ENCODE data around the gene HYAL1.

HYAL1 gene

DNA sequence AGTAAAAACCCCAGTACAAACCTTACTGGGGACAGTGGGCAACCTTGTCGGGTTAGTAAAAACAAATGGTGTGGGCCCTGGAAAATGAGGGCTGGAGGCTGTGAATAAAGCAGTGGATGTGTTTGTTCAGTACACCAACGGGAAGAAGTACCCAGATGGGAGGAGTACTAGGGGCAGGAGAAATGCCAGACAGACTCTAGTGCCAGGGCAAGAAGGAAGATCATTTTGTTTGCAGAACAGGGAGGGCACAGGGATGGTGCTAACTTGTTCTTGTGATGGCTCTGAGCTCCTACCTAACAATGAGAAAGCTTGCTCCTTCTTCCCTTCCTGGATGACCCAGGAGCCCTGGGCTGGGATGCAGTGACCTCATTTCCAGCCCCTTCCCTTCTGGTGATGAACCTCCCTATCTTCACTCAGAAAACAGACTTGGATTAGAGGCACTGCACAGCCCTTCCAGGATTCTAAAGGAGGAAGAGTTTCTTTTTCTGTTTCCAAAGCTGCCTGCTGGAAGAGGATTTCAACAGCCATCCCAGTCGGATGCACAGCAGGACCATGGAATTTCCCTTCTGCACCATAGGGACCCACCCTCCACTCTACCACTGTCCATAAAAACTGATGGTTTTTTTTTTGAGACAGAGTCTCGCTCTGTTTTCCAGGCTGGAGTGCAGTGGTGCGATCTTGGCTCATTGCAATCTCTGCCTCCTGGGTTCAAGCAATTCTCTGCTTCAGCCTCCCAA is 31.1 kb upstream of the HYAL1 start:
- DNase-seq (ENCODE audit: low spot score) = no peak

DNA sequence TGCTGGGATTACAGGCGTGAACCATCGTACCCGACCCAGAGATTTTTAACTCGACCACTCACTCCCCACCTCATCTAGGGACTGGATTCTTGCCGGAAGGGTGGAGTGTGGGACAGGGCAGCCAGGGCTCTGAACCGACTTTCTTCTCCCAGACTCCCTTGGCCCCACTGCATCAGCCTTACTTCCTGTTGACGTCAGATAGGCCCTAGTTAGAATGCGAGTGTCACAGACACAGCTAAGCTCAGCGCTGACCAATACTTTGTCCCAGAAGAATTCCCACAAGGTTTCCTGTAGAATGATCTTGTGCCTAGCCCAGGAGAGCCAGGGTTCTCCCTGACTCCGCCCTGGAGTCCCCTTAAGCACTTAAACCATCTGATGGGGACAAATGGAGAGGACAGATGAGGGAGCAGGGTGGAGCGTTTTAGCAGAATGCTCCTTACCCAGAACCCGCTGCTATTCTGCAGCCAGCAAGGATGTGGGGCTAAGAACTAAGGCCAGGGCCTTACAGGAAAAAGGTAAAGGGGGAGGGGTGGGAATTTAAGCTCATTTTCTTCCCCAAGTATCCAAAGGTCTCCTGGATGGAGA is 30.5 kb upstream of the HYAL1 start:
- DNase-seq (ENCODE audit: low spot score) = no peak

DNA sequence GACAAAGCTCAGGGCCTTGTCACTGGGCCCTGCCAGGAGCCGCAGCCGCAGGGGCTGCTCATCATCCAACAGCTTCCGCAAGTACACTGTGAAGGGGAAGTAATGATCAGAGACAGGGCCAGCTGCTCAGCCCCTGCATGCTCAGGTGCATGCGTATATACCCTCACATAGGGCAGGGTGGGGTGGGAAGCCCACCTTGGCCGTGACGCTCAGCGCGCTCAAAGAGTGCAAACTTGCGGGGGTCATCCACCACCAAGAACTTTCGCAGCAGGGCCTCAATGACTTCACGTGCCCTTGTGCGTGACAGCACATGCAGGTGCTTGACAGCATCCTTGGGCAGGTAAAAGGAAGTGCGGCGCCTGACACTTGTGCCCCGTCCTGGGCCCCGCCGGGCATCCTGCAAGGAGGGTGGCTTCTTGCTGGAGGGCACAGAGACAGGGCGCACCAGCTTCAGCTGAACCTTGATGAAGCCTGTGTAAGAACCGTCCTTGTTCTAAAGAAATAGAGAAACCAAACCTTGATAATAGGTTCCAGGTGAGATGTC is 28.1 kb upstream of the HYAL1 start:
- DNase-seq (ENCODE audit: low spot score) = no peak

DNA sequence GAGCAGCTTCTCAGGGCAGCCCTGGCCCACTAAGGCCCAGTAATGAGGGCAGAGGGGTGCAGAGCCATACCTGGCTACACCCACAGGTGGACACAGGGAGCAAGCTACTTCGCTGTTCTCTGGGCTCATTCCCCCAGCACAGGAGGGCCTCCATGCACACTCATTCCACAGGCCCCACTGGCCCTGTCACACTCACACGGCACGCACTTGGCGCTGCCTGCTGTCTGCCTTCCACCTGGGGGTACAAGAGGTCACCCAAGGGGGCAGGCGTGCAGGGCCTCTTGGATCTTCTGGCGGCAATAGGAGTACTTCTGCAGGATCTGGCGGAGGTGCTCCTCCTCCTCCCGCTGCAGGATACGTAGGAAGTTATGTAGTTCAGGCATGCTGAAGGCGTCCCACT is 27.0 kb upstream of the HYAL1 start:
- DNase-seq (ENCODE audit: low spot score) = no peak

GRCh38 chr3:50327943-50328691 is 24.7 kb upstream of the HYAL1 start, which contains the start of gene TUSC2:
Gene TUSC2, minus strand, starts transcription at chr3:50328223. Its CDS starts 124 bp downstream, at chr3:50328099.
- peak; percentile 95 for DNase-seq (ENCODE audit: low spot score)

GRCh38 chr3:50327129-50327528 is 23.8 kb upstream of the HYAL1 start:
- no peak for DNase-seq (ENCODE audit: low spot score)

- DNase-seq (ENCODE audit: low spot score) = no peak
Observed at GRCh38 chr3:50326182-50326541, 22.8 kb upstream of the HYAL1 start.

DNA sequence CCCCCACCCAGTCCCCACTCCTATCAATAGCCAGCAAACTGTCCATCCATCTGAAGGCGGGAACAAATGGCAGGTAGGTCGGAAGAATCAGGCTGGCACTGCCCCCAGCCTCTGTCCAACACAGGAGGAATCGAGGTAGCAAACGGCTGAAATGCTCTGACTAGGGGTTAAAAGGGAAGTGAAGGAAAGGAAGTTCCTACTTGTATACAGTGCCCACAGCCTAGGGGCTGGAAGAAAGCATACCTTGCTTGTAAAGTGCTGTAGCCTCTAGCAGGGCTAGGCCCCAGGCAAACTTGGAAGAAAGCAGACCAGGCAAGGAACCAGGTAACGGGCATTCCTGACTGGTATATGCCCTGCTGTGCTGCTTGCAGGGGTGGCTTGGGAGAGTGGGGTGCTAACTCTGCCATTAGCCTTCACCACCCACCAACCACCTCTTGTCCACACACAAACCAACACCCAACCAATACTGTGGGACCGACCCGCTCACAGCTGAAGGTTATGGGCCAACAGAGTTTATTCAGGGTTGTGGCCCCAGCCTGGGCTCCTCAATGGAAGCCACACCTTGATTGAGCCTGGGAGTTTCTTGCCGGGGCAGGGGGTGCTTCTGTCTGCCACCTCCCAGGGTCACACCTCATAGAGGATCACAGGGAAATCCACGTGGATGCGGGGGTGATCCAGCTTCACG is 22.3 kb upstream of the HYAL1 start:
- DNase-seq (ENCODE audit: low spot score) = no peak

DNA sequence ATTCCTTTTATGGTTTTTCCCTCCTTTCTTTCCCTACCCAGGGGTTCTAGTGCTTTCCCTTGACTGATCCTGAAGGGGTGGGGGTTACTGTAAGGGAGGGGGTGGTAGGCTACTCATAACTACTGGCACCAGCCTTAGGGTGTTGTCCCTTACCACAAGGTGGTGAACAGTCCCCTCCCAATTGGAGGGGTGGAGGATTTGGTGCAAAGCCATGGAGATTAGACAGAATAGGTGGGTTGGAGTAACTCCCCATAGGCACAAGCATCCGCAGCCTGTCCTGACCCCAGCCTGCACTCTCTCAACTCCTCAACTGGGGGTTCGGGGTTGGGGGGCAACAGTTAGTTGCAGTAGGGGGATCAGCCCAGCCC is 21.7 kb upstream of the HYAL1 start:
- no peak for DNase-seq (ENCODE audit: low spot score)

DNA sequence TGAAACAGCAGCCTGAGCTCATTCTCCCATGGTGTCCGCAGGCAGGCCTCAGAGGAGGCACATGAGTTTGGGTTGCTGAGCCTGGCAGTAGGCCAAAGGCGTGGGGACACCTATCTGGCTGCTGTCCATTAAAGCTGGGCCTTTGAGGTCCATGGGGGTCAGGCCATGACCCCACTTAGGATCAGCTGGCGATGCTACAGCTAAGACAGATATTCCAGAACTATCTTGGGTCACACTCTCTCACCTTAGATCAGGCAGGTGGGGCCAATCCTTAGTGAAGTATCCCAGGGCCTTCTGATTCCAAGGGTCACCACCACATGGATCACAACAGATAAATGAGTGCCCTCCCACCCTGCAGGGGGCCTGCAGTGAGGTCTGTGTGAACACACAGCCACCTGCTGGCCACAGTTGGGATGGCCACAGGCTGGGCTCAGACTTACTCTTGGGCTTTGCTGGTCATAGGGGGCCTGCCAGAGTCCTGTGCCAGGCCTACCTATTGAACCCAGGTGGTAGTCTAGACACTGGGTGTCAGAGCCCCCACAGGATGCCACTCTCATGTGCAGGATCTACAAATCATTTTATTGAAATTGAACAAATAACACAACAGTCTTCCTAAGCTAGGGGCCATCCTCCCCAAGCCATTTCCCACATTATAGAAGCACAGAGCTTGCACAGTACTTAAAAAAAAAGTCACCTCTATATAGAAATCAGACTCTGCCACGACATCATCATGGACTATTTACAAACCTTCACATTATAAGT is 21.2 kb upstream of the HYAL1 start:
- DNase-seq (ENCODE audit: low spot score) = peak; percentile 59

- DNase-seq (ENCODE audit: low spot score) = no peak
Observed at GRCh38 chr3:50323614-50324199, 20.3 kb upstream of the HYAL1 start.

DNA sequence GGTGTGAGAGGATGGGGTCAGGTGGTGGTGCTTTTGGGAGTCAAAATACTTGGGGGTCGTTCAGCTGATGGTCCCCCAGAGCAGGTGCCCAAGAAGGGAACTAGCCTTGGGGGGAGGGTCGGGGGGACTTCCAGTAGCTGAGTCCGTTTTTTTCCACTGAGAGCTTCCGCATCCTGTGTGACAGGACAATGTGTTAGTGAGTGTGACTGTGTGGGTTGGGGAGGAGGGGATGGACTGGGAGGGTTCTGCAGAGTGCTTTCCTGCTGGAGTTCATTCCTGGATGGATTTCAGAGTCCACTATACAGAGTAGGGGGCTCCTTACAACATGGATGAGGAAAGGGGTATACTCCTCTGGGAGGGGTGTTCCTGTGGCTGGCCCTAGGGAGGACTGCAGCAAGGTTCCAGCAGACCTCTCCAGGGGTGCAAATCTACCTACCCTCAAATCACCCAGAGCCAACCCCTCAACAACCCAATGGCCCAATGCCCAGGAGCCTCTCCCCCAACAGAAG is 19.8 kb upstream of the HYAL1 start:
- DNase-seq (ENCODE audit: low spot score) = no peak

GRCh38 chr3:50322386-50323091 is 19.2 kb upstream of the HYAL1 start, which contains the start of gene HYAL2:
Gene HYAL2, minus strand, starts transcription at chr3:50322745. Its CDS starts 2,256 bp downstream, at chr3:50320489.
- no peak for DNase-seq (ENCODE audit: low spot score)

DNA sequence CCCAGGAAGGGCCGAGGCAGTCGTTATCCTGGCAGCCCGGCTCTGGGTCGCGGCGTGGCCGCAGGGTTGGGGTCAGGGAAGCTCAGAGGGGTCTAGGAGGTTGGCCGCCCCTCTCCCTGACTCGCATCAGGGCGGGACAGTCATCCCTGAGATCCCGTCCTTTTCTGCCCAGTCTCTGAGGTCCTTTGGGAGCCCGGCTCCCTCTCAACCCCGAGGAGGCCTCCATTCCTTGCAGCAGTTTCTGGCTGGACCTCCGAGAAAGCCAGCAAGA is 18.7 kb upstream of the HYAL1 start:
- no peak for DNase-seq (ENCODE audit: low spot score)

DNA sequence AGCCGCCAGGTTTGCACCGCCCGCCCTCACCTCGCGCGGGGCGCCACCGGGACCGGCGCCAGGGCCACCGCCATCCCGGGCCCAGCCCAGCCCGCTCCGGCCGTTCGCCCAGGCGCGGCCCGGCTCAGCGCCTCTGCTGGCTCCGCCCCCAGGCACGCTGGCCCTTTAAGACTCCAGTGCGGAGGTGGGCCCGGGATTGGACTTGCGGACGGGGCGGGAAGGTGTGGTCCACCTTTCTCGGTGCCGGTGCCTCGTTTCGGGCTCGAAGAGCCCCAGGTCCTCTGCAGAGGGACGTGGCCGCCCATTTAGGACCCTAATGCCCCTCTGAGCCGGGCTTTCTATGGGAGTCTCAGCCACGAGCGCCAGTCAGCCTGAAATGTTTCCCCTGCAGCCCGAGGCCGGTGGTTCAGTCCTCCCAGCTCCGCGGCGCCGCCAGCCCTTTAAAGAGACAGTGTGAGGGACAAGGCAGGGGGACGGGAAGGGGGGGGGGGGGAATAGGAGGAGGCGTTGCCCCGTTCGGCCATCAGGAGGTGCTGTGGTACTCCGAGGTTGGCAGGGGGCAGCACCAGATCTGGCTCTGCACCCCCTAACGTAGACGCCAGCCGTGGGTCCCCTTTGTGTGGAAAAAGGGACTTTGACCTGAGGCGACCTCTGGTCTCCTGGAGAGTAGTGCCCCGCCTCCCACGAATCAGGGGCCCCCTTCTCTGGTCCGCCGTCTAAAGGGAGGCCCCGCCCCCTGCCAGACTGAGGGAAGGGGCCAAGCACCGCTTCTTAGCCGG is 18.2 kb upstream of the HYAL1 start:
- DNase-seq (ENCODE audit: low spot score) = peak; percentile 78

GRCh38 chr3:50320853-50321335 is 17.5 kb upstream of the HYAL1 start:
- peak; percentile 49 for DNase-seq (ENCODE audit: low spot score)

DNA sequence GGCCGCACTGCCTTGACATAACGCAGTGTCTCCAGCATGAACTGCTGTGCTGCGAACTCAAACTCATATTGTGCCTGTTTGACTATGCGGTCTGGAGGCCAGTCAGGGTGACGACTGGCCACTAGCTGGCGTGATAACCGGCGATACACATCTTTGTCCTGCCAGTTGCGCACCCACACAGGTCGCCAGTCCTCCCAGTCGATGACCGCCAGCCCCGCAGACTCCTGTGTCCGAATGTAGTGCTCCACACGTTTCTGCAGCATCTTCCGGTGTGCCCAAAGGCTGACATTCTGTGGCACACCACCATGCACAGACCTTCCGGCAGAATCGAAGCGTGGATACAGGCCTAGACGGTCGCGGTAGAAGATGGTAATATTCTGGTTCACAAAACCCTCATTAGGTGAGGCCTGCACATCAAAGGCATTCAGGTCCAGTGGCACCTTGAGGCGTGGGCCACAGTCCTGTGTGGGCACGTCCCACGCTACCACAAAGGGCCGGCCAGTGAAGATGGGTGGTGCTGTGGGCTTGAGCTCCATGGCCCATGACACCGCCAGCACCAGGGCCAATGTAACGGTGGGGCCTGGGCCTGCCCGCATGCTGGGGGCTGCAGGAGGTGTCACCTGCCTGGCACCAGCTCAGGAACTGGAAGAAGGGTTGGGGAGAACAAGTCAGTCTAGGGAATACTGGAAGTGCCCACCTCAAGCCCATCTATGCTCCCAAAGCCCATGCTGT is 16.7 kb upstream of the HYAL1 start:
- no peak for DNase-seq (ENCODE audit: low spot score)

GRCh38 chr3:50319181-50319893 is 16.0 kb upstream of the HYAL1 start:
- no peak for DNase-seq (ENCODE audit: low spot score)
